ENCODE results near the gene PITPNC1. TPM values are rescaled to one million over a fixed set of nuclear protein-coding genes. Genes with fewer than 3 reads are reported as not detected.

PITPNC1 gene
- total and polyA plus RNA-seq, 2 donors (not counting 3 experiments of a cell fraction or from before 2014, with no cell fraction given), result 2.4 to 9.6 TPM

- no peak for TF ChIP-seq MAX (IDR thresholded peaks at IDR 0.05; ENCODE audit: insufficient read depth, insufficient read length)
- TF ChIP-seq, protein P1, sequence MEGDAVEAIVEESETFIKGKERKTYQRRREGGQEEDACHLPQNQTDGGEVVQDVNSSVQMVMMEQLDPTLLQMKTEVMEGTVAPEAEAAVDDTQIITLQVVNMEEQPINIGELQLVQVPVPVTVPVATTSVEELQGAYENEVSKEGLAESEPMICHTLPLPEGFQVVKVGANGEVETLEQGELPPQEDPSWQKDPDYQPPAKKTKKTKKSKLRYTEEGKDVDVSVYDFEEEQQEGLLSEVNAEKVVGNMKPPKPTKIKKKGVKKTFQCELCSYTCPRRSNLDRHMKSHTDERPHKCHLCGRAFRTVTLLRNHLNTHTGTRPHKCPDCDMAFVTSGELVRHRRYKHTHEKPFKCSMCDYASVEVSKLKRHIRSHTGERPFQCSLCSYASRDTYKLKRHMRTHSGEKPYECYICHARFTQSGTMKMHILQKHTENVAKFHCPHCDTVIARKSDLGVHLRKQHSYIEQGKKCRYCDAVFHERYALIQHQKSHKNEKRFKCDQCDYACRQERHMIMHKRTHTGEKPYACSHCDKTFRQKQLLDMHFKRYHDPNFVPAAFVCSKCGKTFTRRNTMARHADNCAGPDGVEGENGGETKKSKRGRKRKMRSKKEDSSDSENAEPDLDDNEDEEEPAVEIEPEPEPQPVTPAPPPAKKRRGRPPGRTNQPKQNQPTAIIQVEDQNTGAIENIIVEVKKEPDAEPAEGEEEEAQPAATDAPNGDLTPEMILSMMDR (IDR thresholded peaks at IDR 0.05; ENCODE audit: extremely low read depth in 1 of 2, insufficient read depth in 1 of 2, low read depth in 1 of 2, low read length in 2 of 2), result peak; percentile 15 to 16
- dilution Hi-C loops (cut with MboI; ENCODE audit: extremely low pct_ligation_motif_present, low sequenced_read_pairs) (no loop called here), intact Hi-C loops (cut with micrococcal nuclease) (no loop called here)
- Histone ChIP-seq H3K27me3 (ENCODE audit: control insufficient read depth in 2 of 2, insufficient read depth in 2 of 2, low read length in 2 of 2) (no peaks in the 10 kb centered on the region), H3K79me2 (ENCODE audit: control insufficient read depth, insufficient read depth, low read length) (peaks cover 86% of the 10 kb centered on the region), H2AFZ (ENCODE audit: low read depth, low read length) (no peak overlapping the region), H3K9ac (replicated peaks; ENCODE audit: extremely low read depth, insufficient read depth, low read length) (no peak overlapping the region), H3K27ac (ENCODE audit: insufficient read depth, low read depth, low read length) (no peak overlapping the region), H3K9me3 (replicated peaks; ENCODE audit: control insufficient read depth, insufficient read depth, low read length) (no peaks in the 10 kb centered on the region), H3K36me3 (ENCODE audit: control insufficient read depth in 2 of 2, extremely low read depth in 1 of 2, insufficient read depth in 2 of 2, low read length in 2 of 2) (peaks cover 3 to 5% of the 10 kb centered on the region in 2 experiments), H3K4me3 (replicated peaks in 1 of 3; ENCODE audit: insufficient read depth in 1 of 3, low read depth in 1 of 3, low read length in 3 of 3) (no peak overlapping the region), H3K4me1 (ENCODE audit: control insufficient read depth, extremely low read depth, insufficient read depth, low read length) (peaks cover 15% of the 10 kb centered on the region), H3K9me1 (replicated peaks; ENCODE audit: control insufficient read depth, extremely low read depth, insufficient read depth, low read length) (no peaks in the 10 kb centered on the region), H4K20me1 (replicated peaks; ENCODE audit: control insufficient read depth, extremely low read depth, insufficient read depth, low read length) (peaks cover 3% of the 10 kb centered on the region), H3K4me2 (ENCODE audit: insufficient read depth, low read length) (no peak overlapping the region)
- peak; percentile 48 for FAIRE-seq
- ChIA-PET POLR2A (no interaction called here), CTCF (interaction anchor here (1.3 to 1.5 kb wide), 5 partner anchors 11 to 139 kb away, joined by 3 to 8 read pairs (median 4); no protein-coding TSS in a partner anchor)
- peak; percentile 29 for DNase-seq (ENCODE audit: low read depth, low spot score)
- no TSS peak for BruUV-seq (replicated peaks)
Measured at GRCh38 chr17:67359960-67360791, 16.9 kb upstream of the PITPNC1 start.

DNA sequence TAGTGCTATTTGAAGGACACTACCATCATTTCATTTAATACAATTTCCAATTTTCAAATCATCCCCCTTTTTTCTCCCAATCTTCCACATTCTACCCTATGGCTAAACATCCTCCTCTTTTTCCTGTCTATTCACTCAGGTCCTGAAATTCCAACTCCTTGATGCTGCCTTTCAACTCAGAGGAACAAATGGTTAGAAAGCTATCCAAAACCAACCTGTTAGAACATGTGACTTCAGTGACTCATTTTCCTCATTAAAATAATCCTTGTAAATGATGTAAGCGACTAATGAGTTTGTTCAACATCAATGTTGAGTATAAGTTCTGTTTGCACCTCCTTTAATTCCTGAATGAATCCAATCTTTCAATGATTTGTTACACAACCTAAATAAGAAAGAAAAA lies 16.2 kb upstream of the PITPNC1 start:
- peaks cover 3% of the 10 kb centered on the region for H4K20me1 ChIP-seq (replicated peaks; ENCODE audit: control insufficient read depth, extremely low read depth, insufficient read depth, low read length)
- peaks cover 3 to 4% of the 10 kb centered on the region in 2 experiments for H3K36me3 ChIP-seq (ENCODE audit: control insufficient read depth in 2 of 2, extremely low read depth in 1 of 2, insufficient read depth in 2 of 2, low read length in 2 of 2)
- no TSS peak for BruUV-seq (replicated peaks)
- no peak for DNase-seq (ENCODE audit: low read depth, low spot score)
- H3K9me3 ChIP-seq (replicated peaks; ENCODE audit: control insufficient read depth, insufficient read depth, low read length), result no peaks in the 10 kb centered on the region
- intact Hi-C loops (cut with micrococcal nuclease) (no loop called here), dilution Hi-C loops (cut with MboI; ENCODE audit: extremely low pct_ligation_motif_present, low sequenced_read_pairs) (no loop called here)
- H3K27ac ChIP-seq (ENCODE audit: insufficient read depth, low read depth, low read length), result no peak overlapping the region
- H3K27me3 ChIP-seq (ENCODE audit: control insufficient read depth in 2 of 2, insufficient read depth in 2 of 2, low read length in 2 of 2), result no peaks in the 10 kb centered on the region
- H2AFZ ChIP-seq (ENCODE audit: low read depth, low read length), result no peak overlapping the region
- no peak overlapping the region for H3K9ac ChIP-seq (replicated peaks; ENCODE audit: extremely low read depth, insufficient read depth, low read length)
- POLR2A ChIA-PET, result no interaction called here
- peaks cover 89% of the 10 kb centered on the region for H3K79me2 ChIP-seq (ENCODE audit: control insufficient read depth, insufficient read depth, low read length)
- CTCF ChIA-PET, result no interaction called here
- H3K4me3 ChIP-seq (replicated peaks in 1 of 3; ENCODE audit: insufficient read depth in 1 of 3, low read depth in 1 of 3, low read length in 3 of 3), result no peak overlapping the region
- peaks cover 18% of the 10 kb centered on the region for H3K4me1 ChIP-seq (ENCODE audit: control insufficient read depth, extremely low read depth, insufficient read depth, low read length)
- H3K4me2 ChIP-seq (ENCODE audit: insufficient read depth, low read length), result no peak overlapping the region
- no peaks in the 10 kb centered on the region for H3K9me1 ChIP-seq (replicated peaks; ENCODE audit: control insufficient read depth, extremely low read depth, insufficient read depth, low read length)
- FAIRE-seq, result no peak
- no peak for TF ChIP-seq JUN (IDR thresholded peaks at IDR 0.05; ENCODE audit: borderline replicate concordance, insufficient read depth, insufficient read length, low read depth)
- TF ChIP-seq POLR2A (IDR thresholded peaks at IDR 0.05; ENCODE audit: low read depth, low read length), result no peak
- no peak for TF ChIP-seq GATA2 (IDR thresholded peaks at IDR 0.05; ENCODE audit: insufficient read depth, insufficient read length, low read depth, low read length)
- TF ChIP-seq, protein P1 (IDR thresholded peaks at IDR 0.05; ENCODE audit: extremely low read depth in 1 of 2, insufficient read depth in 1 of 2, low read depth in 1 of 2, low read length in 2 of 2), result no peak
- no peak for TF ChIP-seq MYC (IDR thresholded peaks at IDR 0.05; ENCODE audit: low read depth, low read length)
- TF ChIP-seq EZH2 (IDR thresholded peaks at IDR 0.05; ENCODE audit: borderline replicate concordance, low read depth, low read length, severe bottlenecking), result no peak
- no peak for TF ChIP-seq POLR2AphosphoS5 (IDR thresholded peaks at IDR 0.05; ENCODE audit: insufficient read depth, low read depth, low read length)
- no peak for TF ChIP-seq FOS (IDR thresholded peaks at IDR 0.05; ENCODE audit: borderline replicate concordance, insufficient read depth, low read length)
- no peak for TF ChIP-seq MAX (IDR thresholded peaks at IDR 0.05; ENCODE audit: insufficient read depth, insufficient read length)

Measured in endothelial cell of umbilical vein (primary cell).